ENCODE results near the gene ADGRB3. TPM values are rescaled to one million over a fixed set of nuclear protein-coding genes. Genes with fewer than 3 reads are reported as not detected.

Gene ADGRB3
- total and polyA plus RNA-seq, 10 of the 15 experiments (the other 5 are each of a cell fraction or from before 2014, with no cell fraction given) = 0.03 to 0.06 TPM; not detected in 8

DNA sequence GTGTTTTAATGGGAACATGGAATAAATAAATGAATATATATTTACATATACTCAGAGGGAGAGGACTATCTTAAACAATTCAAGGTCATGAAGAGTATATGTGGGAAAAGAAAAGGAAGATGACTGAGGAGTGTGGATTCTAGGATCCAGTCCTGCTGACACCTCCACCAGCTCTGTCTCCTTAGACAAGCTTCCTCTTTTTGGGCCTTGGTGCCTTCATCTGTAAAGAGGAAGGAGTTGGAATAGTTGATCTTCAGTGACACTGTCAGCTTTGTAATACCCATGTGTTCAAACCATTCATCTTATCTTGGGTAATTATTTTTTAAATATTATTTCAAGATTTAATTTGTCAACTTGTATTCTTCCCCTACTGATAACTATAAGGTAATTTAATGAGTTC lies 338.0 kb downstream of the ADGRB3 start:
- RAD21 ChIA-PET (ENCODE audit: unreplicated experiment) = no interaction called here
- Histone ChIP-seq H3K4me1 (ENCODE audit: control insufficient read depth, insufficient read depth, low read length) (no peaks in the 10 kb centered on the region), H3K9ac (ENCODE audit: control insufficient read depth, insufficient read depth, low read length) (no peak overlapping the region), H3K27ac (ENCODE audit: control insufficient read depth, insufficient read depth) (no peak overlapping the region), H3K4me2 (ENCODE audit: control insufficient read depth, insufficient read depth) (no peak overlapping the region), H3K4me3 (no peak overlapping the region), H3K36me3 (ENCODE audit: control insufficient read depth in 2 of 2, insufficient read depth in 2 of 2, low read length in 1 of 2) (no peaks in the 10 kb centered on the region), H4K20me1 (ENCODE audit: control insufficient read depth, insufficient read depth) (no peaks in the 10 kb centered on the region), H3K9me3 (replicated peaks; ENCODE audit: control insufficient read depth, insufficient read depth, low read length) (no peaks in the 10 kb centered on the region), H3K79me2 (ENCODE audit: control insufficient read depth, insufficient read depth, low read length) (no peaks in the 10 kb centered on the region), H2AFZ (ENCODE audit: control insufficient read depth, low read depth, low read length) (no peak overlapping the region), H3K27me3 (replicated peaks in 1 of 2; ENCODE audit: control insufficient read depth in 2 of 2, insufficient read depth in 2 of 2, low read length in 1 of 2) (no peaks in the 10 kb centered on the region)
- SMC1A ChIA-PET (ENCODE audit: uncharacterized antibody, unreplicated experiment) = no interaction called here
- CTCF ChIA-PET = interaction anchor here (0.5 kb wide), 1 partner anchor 161 kb away, joined by 3 read pairs; no protein-coding TSS in a partner anchor
- TF ChIP-seq SUZ12 (IDR thresholded peaks at IDR 0.05; ENCODE audit: unreplicated experiment) (no peak), MEF2B (IDR thresholded peaks at IDR 0.05; ENCODE audit: partially characterized antibody, poor library complexity, severe bottlenecking) (no peak), ESRRA (IDR thresholded peaks at IDR 0.05; ENCODE audit: low read length) (no peak), MTA3 (IDR thresholded peaks at IDR 0.05; ENCODE audit: borderline replicate concordance, low read length) (no peak), CBX5 (IDR thresholded peaks at IDR 0.05; ENCODE audit: low read depth) (no peak), GATAD2B (conservative IDR thresholded peaks at IDR 0.05; ENCODE audit: low read depth) (no peak), ZZZ3 (IDR thresholded peaks at IDR 0.05; ENCODE audit: control insufficient read depth, insufficient read length, low read depth) (no peak), POU2F2 (IDR thresholded peaks at IDR 0.05; ENCODE audit: borderline replicate concordance, low read depth, low read length) (no peak), CHD1 (IDR thresholded peaks at IDR 0.05; ENCODE audit: low read depth, low read length) (no peak), POLR2A (IDR thresholded peaks at IDR 0.05; ENCODE audit: low read depth, low read length) (no peak), KAT2A (conservative IDR thresholded peaks at IDR 0.05; ENCODE audit: control insufficient read depth, low read depth, low read length) (no peak), SIX5 (IDR thresholded peaks at IDR 0.05; ENCODE audit: low read depth, low read length, severe bottlenecking) (no peak)
- TF ChIP-seq, protein P1, sequence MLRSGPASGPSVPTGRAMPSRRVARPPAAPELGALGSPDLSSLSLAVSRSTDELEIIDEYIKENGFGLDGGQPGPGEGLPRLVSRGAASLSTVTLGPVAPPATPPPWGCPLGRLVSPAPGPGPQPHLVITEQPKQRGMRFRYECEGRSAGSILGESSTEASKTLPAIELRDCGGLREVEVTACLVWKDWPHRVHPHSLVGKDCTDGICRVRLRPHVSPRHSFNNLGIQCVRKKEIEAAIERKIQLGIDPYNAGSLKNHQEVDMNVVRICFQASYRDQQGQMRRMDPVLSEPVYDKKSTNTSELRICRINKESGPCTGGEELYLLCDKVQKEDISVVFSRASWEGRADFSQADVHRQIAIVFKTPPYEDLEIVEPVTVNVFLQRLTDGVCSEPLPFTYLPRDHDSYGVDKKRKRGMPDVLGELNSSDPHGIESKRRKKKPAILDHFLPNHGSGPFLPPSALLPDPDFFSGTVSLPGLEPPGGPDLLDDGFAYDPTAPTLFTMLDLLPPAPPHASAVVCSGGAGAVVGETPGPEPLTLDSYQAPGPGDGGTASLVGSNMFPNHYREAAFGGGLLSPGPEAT (IDR thresholded peaks at IDR 0.05; ENCODE audit: low read depth) = no peak
- TF ChIP-seq, protein P2, sequence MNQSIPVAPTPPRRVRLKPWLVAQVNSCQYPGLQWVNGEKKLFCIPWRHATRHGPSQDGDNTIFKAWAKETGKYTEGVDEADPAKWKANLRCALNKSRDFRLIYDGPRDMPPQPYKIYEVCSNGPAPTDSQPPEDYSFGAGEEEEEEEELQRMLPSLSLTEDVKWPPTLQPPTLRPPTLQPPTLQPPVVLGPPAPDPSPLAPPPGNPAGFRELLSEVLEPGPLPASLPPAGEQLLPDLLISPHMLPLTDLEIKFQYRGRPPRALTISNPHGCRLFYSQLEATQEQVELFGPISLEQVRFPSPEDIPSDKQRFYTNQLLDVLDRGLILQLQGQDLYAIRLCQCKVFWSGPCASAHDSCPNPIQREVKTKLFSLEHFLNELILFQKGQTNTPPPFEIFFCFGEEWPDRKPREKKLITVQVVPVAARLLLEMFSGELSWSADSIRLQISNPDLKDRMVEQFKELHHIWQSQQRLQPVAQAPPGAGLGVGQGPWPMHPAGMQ (IDR thresholded peaks at IDR 0.05; ENCODE audit: borderline replicate concordance) = no peak
- TF ChIP-seq, protein P3, sequence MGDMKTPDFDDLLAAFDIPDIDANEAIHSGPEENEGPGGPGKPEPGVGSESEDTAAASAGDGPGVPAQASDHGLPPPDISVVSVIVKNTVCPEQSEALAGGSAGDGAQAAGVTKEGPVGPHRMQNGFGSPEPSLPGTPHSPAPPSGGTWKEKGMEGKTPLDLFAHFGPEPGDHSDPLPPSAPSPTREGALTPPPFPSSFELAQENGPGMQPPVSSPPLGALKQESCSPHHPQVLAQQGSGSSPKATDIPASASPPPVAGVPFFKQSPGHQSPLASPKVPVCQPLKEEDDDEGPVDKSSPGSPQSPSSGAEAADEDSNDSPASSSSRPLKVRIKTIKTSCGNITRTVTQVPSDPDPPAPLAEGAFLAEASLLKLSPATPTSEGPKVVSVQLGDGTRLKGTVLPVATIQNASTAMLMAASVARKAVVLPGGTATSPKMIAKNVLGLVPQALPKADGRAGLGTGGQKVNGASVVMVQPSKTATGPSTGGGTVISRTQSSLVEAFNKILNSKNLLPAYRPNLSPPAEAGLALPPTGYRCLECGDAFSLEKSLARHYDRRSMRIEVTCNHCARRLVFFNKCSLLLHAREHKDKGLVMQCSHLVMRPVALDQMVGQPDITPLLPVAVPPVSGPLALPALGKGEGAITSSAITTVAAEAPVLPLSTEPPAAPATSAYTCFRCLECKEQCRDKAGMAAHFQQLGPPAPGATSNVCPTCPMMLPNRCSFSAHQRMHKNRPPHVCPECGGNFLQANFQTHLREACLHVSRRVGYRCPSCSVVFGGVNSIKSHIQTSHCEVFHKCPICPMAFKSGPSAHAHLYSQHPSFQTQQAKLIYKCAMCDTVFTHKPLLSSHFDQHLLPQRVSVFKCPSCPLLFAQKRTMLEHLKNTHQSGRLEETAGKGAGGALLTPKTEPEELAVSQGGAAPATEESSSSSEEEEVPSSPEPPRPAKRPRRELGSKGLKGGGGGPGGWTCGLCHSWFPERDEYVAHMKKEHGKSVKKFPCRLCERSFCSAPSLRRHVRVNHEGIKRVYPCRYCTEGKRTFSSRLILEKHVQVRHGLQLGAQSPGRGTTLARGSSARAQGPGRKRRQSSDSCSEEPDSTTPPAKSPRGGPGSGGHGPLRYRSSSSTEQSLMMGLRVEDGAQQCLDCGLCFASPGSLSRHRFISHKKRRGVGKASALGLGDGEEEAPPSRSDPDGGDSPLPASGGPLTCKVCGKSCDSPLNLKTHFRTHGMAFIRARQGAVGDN (IDR thresholded peaks at IDR 0.05) = no peak
- TF ChIP-seq, protein P4, sequence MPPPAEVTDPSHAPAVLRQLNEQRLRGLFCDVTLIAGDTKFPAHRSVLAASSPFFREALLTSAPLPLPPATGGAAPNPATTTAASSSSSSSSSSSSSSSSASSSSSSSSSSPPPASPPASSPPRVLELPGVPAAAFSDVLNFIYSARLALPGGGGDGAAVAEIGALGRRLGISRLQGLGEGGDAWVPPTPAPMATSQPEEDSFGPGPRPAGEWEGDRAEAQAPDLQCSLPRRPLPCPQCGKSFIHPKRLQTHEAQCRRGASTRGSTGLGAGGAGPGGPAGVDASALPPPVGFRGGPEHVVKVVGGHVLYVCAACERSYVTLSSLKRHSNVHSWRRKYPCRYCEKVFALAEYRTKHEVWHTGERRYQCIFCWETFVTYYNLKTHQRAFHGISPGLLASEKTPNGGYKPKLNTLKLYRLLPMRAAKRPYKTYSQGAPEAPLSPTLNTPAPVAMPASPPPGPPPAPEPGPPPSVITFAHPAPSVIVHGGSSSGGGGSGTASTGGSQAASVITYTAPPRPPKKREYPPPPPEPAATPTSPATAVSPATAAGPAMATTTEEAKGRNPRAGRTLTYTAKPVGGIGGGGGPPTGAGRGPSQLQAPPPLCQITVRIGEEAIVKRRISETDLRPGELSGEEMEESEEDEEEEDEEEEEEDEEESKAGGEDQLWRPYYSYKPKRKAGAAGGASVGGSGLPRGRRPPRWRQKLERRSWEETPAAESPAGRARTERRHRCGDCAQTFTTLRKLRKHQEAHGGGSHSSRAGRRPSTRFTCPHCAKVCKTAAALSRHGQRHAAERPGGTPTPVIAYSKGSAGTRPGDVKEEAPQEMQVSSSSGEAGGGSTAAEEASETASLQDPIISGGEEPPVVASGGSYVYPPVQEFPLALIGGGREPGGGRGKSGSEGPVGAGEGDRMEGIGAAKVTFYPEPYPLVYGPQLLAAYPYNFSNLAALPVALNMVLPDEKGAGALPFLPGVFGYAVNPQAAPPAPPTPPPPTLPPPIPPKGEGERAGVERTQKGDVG (CRISPR knock-in tag; IDR thresholded peaks at IDR 0.05) = no peak
- DNase-seq (ENCODE audit: low read depth, low spot score) (no peak), ATAC-seq (no peak), FAIRE-seq (no peak)
- intact Hi-C loops (cut with micrococcal nuclease; ENCODE audit: unreplicated experiment) (no loop called here), in situ Hi-C loops (cut with MboI) (loop anchor here (25.0 kb wide), 1 partner anchor 1139 kb away; no protein-coding TSS in a partner anchor)
- POLR2A ChIA-PET = no interaction called here
- BruUV-seq (replicated peaks) = no TSS peak
